ENCODE results near the gene ZNF432.

Gene ZNF432

DNA sequence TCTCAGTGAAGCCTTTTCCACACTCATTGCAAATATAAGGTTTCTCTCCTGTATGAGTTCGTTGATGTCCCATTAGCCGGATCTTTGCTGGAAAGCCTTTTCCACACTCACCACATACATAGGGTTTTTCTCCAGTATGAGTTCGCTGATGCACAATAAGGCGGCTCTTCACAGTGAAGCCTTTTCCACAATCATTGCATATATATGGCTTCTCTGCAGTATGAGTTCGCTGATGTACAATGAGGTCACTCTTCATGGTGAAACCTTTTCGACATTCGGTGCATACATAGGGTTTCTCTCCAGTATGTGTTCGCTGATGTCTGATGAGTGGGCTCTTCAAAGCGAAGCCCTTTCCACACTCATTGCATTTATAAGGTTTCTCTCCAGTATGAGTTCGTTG lies 55.2 kb downstream of the ZNF432 start:
- no peak overlapping the region for H2BK120ac ChIP-seq (ENCODE audit: low read depth, low read length)
- H3K79me1 ChIP-seq (replicated peaks; ENCODE audit: low read length, poor library complexity, severe bottlenecking) = no peaks in the 10 kb centered on the region
- H2AK5ac ChIP-seq (ENCODE audit: low read length, severe bottlenecking) = no peak overlapping the region
- no peak overlapping the region for H3K4me2 ChIP-seq (ENCODE audit: low read length, poor library complexity, severe bottlenecking)
- H3K4ac ChIP-seq (ENCODE audit: low read depth in 1 of 2, low read length in 2 of 2) = no peak overlapping the region
- DNase-seq = no peak
- H3K4me3 ChIP-seq (ENCODE audit: insufficient read depth in 1 of 2, low read depth in 1 of 2, low read length in 2 of 2) = peak overlapping the region in 1 of 2 experiments; percentile 60
- no peaks in the 10 kb centered on the region for H3K4me1 ChIP-seq (ENCODE audit: control insufficient read depth, insufficient read depth, low read depth, low read length)
- H2AFZ ChIP-seq (ENCODE audit: low read depth, low read length) = no peak overlapping the region
- no peak overlapping the region for H3K14ac ChIP-seq (ENCODE audit: low read length in 2 of 2)
- no peak overlapping the region for H3K23ac ChIP-seq (ENCODE audit: low read length in 2 of 2)
- no peak overlapping the region for H4K8ac ChIP-seq (ENCODE audit: low read length)
- H3K9ac ChIP-seq (ENCODE audit: low read length) = no peak overlapping the region
- no peak overlapping the region for H4K91ac ChIP-seq (ENCODE audit: low read length)
- H3K27ac ChIP-seq (ENCODE audit: low read length, poor library complexity, severe bottlenecking) = no peak overlapping the region
- no peak overlapping the region for H2BK12ac ChIP-seq (ENCODE audit: low read length in 2 of 2)
- no peaks in the 10 kb centered on the region for H3K27me3 ChIP-seq (ENCODE audit: control insufficient read depth in 1 of 2, insufficient read depth in 1 of 2, low read length in 2 of 2)
- H2BK15ac ChIP-seq (ENCODE audit: low read depth, poor library complexity, severe bottlenecking) = no peak overlapping the region
- peaks cover 16 to 59% of the 10 kb centered on the region in 2 experiments for H3K36me3 ChIP-seq (ENCODE audit: control insufficient read depth in 1 of 2, insufficient read depth in 2 of 2, low read depth in 1 of 2, low read length in 2 of 2)
- H2BK5ac ChIP-seq (ENCODE audit: low read depth, low read length, poor library complexity, severe bottlenecking) = no peak overlapping the region
- H3K18ac ChIP-seq (ENCODE audit: low read depth in 1 of 2, low read length in 2 of 2) = no peak overlapping the region
- WGBS = 97% methylated on average over 10 of the region's 10 CpGs
- H3K9me3 ChIP-seq (ENCODE audit: control insufficient read depth, low read length) = peaks cover 93% of the 10 kb centered on the region

- H2BK5ac ChIP-seq (ENCODE audit: low read depth, low read length, poor library complexity, severe bottlenecking) = peak within 1 kb of the TSS; percentile 49
- peak within 1 kb of the TSS; percentile 69 for H2AK5ac ChIP-seq (ENCODE audit: low read length, severe bottlenecking)
- DNase-seq = peak; percentile 95
- H3K4me3 ChIP-seq (ENCODE audit: insufficient read depth in 1 of 2, low read depth in 1 of 2, low read length in 2 of 2) = peak within 1 kb of the TSS; percentile 88 to 97
- H3K27me3 ChIP-seq (ENCODE audit: control insufficient read depth in 1 of 2, insufficient read depth in 1 of 2, low read length in 2 of 2) = no peaks in the 10 kb centered on the region
- peak within 1 kb of the TSS; percentile 47 to 89 for H3K4ac ChIP-seq (ENCODE audit: low read depth in 1 of 2, low read length in 2 of 2)
- H3K4me1 ChIP-seq (ENCODE audit: control insufficient read depth, insufficient read depth, low read depth, low read length) = no peaks in the 10 kb centered on the region
- H4K8ac ChIP-seq (ENCODE audit: low read length) = peak within 1 kb of the TSS; percentile 76
- H3K18ac ChIP-seq (ENCODE audit: low read depth in 1 of 2, low read length in 2 of 2) = peak within 1 kb of the TSS; percentile 17 to 56
- no peak within 1 kb of the TSS for H3K23ac ChIP-seq (ENCODE audit: low read length in 2 of 2)
- H3K9ac ChIP-seq (ENCODE audit: low read length) = peak within 1 kb of the TSS; percentile 97
- H2BK12ac ChIP-seq (ENCODE audit: low read length in 2 of 2) = no peak within 1 kb of the TSS
- no peak within 1 kb of the TSS for H4K91ac ChIP-seq (ENCODE audit: low read length)
- peaks cover 68% of the 10 kb centered on the region for H3K9me3 ChIP-seq (ENCODE audit: control insufficient read depth, low read length)
- peaks cover 4 to 9% of the 10 kb centered on the region in 2 experiments for H3K36me3 ChIP-seq (ENCODE audit: control insufficient read depth in 1 of 2, insufficient read depth in 2 of 2, low read depth in 1 of 2, low read length in 2 of 2)
- peak within 1 kb of the TSS; percentile 66 for H2AFZ ChIP-seq (ENCODE audit: low read depth, low read length)
- 5% methylated on average over 33 of the region's 33 CpGs for WGBS
- peak within 1 kb of the TSS; percentile 89 for H3K4me2 ChIP-seq (ENCODE audit: low read length, poor library complexity, severe bottlenecking)
- H3K79me1 ChIP-seq (replicated peaks; ENCODE audit: low read length, poor library complexity, severe bottlenecking) = peaks cover 13% of the 10 kb centered on the region
- peak within 1 kb of the TSS in 1 of 2 experiments; percentile 76 for H3K14ac ChIP-seq (ENCODE audit: low read length in 2 of 2)
- H3K27ac ChIP-seq (ENCODE audit: low read length, poor library complexity, severe bottlenecking) = peak within 1 kb of the TSS; percentile 30
- H2BK120ac ChIP-seq (ENCODE audit: low read depth, low read length) = no peak within 1 kb of the TSS
- H2BK15ac ChIP-seq (ENCODE audit: low read depth, poor library complexity, severe bottlenecking) = no peak within 1 kb of the TSS
Observed at GRCh38 chr19:51986309-51987291, 62.0 kb downstream of the ZNF432 start, which contains the start of gene ZNF350. TSS of gene ZNF350 (minus strand) at chr19:51986840. CDS start at chr19:51974360, 12,480 bp downstream.

DNA sequence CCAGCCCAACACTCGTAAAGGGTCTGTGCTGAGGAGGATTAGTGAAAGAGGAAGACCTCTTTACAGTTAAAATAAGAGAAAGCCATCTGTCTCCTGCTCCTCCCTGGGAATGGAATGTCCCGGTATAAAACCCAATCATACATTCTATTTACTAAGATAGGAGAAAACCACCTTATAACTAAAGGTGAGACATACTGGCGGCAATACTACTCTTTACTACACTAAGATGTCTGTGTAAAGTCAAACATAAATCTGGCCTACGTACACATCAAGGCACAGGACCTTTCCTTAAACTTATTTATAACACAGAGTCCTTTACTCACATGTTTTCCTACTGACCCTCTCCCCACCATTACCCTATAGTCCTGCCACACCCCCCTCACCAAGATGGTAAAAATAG lies 65.3 kb downstream of the ZNF432 start:
- no peak overlapping the region for H4K8ac ChIP-seq (ENCODE audit: low read length)
- H3K27ac ChIP-seq (ENCODE audit: low read length, poor library complexity, severe bottlenecking) = no peak overlapping the region
- DNase-seq = no peak
- no peak overlapping the region for H2BK12ac ChIP-seq (ENCODE audit: low read length in 2 of 2)
- H3K9me3 ChIP-seq (ENCODE audit: control insufficient read depth, low read length) = peaks cover 74% of the 10 kb centered on the region
- no peak overlapping the region for H3K9ac ChIP-seq (ENCODE audit: low read length)
- no peak overlapping the region for H2BK5ac ChIP-seq (ENCODE audit: low read depth, low read length, poor library complexity, severe bottlenecking)
- peaks cover 16 to 37% of the 10 kb centered on the region in 2 experiments for H3K36me3 ChIP-seq (ENCODE audit: control insufficient read depth in 1 of 2, insufficient read depth in 2 of 2, low read depth in 1 of 2, low read length in 2 of 2)
- no peak overlapping the region for H3K14ac ChIP-seq (ENCODE audit: low read length in 2 of 2)
- H2BK15ac ChIP-seq (ENCODE audit: low read depth, poor library complexity, severe bottlenecking) = no peak overlapping the region
- no peak overlapping the region for H3K23ac ChIP-seq (ENCODE audit: low read length in 2 of 2)
- H3K4ac ChIP-seq (ENCODE audit: low read depth in 1 of 2, low read length in 2 of 2) = no peak overlapping the region
- H3K18ac ChIP-seq (ENCODE audit: low read depth in 1 of 2, low read length in 2 of 2) = no peak overlapping the region
- H3K27me3 ChIP-seq (ENCODE audit: control insufficient read depth in 1 of 2, insufficient read depth in 1 of 2, low read length in 2 of 2) = no peaks in the 10 kb centered on the region
- H4K91ac ChIP-seq (ENCODE audit: low read length) = no peak overlapping the region
- 100% methylated on average over 3 of the region's 4 CpGs for WGBS
- H3K4me2 ChIP-seq (ENCODE audit: low read length, poor library complexity, severe bottlenecking) = no peak overlapping the region
- H3K4me1 ChIP-seq (ENCODE audit: control insufficient read depth, insufficient read depth, low read depth, low read length) = no peaks in the 10 kb centered on the region
- peaks cover 31% of the 10 kb centered on the region for H3K79me1 ChIP-seq (replicated peaks; ENCODE audit: low read length, poor library complexity, severe bottlenecking)
- no peak overlapping the region for H2AFZ ChIP-seq (ENCODE audit: low read depth, low read length)
- H3K4me3 ChIP-seq (ENCODE audit: insufficient read depth in 1 of 2, low read depth in 1 of 2, low read length in 2 of 2) = peak overlapping the region in 1 of 2 experiments; percentile 3
- H2BK120ac ChIP-seq (ENCODE audit: low read depth, low read length) = no peak overlapping the region
- no peak overlapping the region for H2AK5ac ChIP-seq (ENCODE audit: low read length, severe bottlenecking)

Data from mesenchymal stem cell (in vitro differentiated cells and primary cell).